Activated CD4-positive, alpha-beta T cell treated with anti-CD3 and anti-CD28 coated beads, Interleukin-2, amount 50 U/mL, for 16 hours (primary cell): Measurements from ENCODE around the gene PCDH9.
"Not testable (repeated sequence)": the region's sequence is repeated elsewhere in the genome, so short reads cannot be mapped to it uniquely, and the experiment has no call there.

Source experiments
- DNase-seq: peaks from one replicate; pipeline ENCODE4 v3.0.0-alpha.2; 2020

PCDH9 gene

GRCh38 chr13:66886264-66886663 lies 343.9 kb downstream of the PCDH9 start:
- DNase-seq, result no peak

- DNase-seq, result not testable (repeated sequence)
Observed at GRCh38 chr13:66881170-66881569, 349.0 kb downstream of the PCDH9 start.

GRCh38 chr13:66879988-66880387 lies 350.1 kb downstream of the PCDH9 start:
- no peak for DNase-seq

- DNase-seq, result no peak
Observed at GRCh38 chr13:66875264-66875663, 354.9 kb downstream of the PCDH9 start.

GRCh38 chr13:66864627-66865026 lies 365.5 kb downstream of the PCDH9 start:
- no peak for DNase-seq

- no peak for DNase-seq
Observed at GRCh38 chr13:66860878-66861417, 369.2 kb downstream of the PCDH9 start.

GRCh38 chr13:66859934-66860877 lies 369.9 kb downstream of the PCDH9 start:
- DNase-seq, result no peak

- DNase-seq, result no peak
Observed at GRCh38 chr13:66859078-66859477, 371.1 kb downstream of the PCDH9 start.

GRCh38 chr13:66858163-66858562 lies 372.0 kb downstream of the PCDH9 start:
- DNase-seq, result no peak

- no peak for DNase-seq
Observed at GRCh38 chr13:66855131-66855530, 375.0 kb downstream of the PCDH9 start.

GRCh38 chr13:66853564-66853963 lies 376.6 kb downstream of the PCDH9 start:
- DNase-seq, result no peak

GRCh38 chr13:66849706-66850105 lies 380.4 kb downstream of the PCDH9 start:
- no peak for DNase-seq

GRCh38 chr13:66847541-66847940 lies 382.6 kb downstream of the PCDH9 start:
- no peak for DNase-seq

GRCh38 chr13:66845393-66845792 lies 384.7 kb downstream of the PCDH9 start:
- no peak for DNase-seq

GRCh38 chr13:66844933-66845332 lies 385.2 kb downstream of the PCDH9 start:
- DNase-seq, result no peak

GRCh38 chr13:66842766-66843165 lies 387.4 kb downstream of the PCDH9 start:
- DNase-seq, result no peak

- DNase-seq, result no peak
Observed at GRCh38 chr13:66840621-66841020, 389.5 kb downstream of the PCDH9 start.

- no peak for DNase-seq
Observed at GRCh38 chr13:66837246-66837645, 392.9 kb downstream of the PCDH9 start.

GRCh38 chr13:66835040-66835628 lies 395.0 kb downstream of the PCDH9 start:
- DNase-seq, result no peak

GRCh38 chr13:66830940-66831716 lies 399.0 kb downstream of the PCDH9 start:
- no peak for DNase-seq

GRCh38 chr13:66829803-66830202 lies 400.3 kb downstream of the PCDH9 start:
- DNase-seq, result no peak

- DNase-seq, result no peak
Observed at GRCh38 chr13:66826398-66826797, 403.7 kb downstream of the PCDH9 start.

GRCh38 chr13:66821551-66821950 lies 408.6 kb downstream of the PCDH9 start:
- no peak for DNase-seq
